ENCODE measurements around the gene GPD2.

Gene GPD2

DNA sequence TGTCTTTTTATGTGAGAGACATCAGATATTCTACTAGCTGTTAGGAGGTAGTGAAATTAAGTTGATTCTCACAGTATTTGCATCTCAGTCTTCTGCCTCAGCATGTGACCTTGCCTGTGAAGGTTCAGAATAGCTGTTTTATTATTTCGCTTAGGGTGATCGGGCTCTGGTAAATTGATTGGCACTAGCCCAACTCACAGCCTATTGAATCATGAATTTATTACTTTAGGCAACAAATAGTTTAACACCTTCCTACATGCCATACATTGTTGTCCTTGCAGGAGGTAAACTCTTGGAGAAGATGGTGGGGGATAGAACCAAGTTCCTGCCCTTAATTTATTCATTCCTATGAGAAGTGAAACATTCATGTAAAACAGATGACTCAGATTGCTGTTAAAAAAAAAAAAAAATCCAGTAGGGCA lies 101.9 kb downstream of the GPD2 start:
- no peak for DNase-seq

DNA sequence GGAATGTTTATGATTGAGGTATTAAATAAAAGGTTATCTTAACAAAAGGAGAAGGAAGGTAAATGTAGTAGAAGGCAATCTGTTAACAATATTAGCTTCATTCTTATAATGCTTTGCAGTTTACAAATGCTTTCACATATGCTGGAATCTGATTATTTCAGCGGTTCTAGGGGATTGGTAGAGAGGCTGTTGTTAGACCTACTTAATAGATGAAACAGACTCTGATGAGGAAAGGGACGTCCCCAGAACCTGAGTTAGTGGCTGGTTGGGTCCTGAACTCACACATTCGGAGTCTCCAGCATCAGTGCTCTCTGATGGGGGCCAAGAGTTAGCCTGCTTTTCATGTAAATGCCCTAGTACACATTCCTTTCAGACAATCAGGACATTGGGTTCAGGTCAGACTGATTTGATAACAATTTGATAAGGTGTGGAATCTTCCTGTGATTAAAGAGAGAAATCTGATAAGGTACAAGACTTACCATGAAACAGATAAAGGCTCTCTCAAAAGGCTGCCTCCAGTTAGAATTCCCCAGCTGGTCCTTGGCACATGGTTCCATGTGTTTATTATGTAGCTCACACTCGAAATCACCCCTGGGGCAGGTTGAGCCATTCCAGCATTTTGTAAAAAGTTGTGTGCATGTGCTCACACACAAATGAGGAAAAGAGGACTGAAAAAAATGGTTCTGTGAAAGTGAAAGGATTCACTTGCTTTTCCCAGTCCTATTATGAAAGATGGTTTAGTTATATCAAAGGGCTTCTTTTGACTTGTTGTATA lies 103.1 kb downstream of the GPD2 start:
- no peak for DNase-seq

DNA sequence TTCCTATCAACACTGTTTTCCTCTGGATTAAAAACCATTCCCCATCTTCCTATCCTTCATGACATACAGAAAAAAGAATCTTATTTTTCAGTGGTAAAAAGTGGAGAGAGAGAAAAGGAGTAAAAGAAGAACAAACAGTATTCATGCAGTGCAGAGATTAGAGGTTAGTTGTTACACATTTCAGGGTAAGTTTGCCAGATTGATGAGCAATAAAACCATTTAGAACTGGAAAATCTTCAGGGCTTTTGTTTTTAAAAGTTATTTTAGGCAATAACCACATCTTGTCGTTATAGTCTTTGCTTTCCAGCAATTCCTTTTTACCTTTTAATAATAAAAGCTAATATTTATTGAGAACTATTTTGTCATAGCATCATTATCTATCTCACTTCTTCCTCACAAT lies 104.5 kb downstream of the GPD2 start:
- DNase-seq: no peak

DNA sequence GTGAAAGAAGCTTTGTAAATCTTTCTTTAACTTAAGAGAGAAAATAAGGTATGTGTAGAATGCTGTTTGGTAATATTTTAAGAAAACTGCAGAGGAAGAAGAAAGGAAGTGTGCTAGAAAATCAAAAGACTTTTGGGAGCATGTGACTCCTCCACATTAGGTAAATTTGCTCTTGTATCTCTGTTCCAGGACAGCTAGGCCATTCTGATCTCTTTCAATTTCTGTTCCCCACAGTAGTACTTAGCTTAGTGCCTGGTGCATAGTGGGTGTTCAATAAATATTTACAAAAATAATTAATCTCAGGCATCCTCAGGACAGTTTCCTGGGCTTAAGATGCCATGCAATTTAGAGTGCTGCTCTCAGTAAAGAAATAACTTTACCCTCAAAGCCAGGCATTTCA lies 105.0 kb downstream of the GPD2 start:
- DNase-seq: no peak

DNA sequence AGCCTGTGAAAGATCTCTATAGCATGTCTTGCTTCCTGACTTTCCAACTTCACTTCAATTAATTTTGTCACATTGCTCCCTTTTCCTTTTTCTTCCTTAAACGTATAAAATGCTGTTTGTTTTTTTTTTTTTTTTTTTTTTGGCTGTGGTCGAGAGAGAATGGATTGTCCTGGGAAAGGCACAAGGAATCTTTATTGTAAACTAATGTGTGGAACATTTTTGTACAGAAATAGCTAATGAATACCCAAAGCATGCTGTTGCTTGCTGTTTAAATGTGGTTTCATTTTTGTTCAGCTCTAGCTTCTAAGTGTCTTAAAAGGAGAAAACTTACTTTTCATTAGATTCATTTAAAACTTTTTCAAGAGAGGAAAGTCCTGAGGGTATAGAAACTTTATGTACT lies 105.5 kb downstream of the GPD2 start:
- no peak for DNase-seq

DNA sequence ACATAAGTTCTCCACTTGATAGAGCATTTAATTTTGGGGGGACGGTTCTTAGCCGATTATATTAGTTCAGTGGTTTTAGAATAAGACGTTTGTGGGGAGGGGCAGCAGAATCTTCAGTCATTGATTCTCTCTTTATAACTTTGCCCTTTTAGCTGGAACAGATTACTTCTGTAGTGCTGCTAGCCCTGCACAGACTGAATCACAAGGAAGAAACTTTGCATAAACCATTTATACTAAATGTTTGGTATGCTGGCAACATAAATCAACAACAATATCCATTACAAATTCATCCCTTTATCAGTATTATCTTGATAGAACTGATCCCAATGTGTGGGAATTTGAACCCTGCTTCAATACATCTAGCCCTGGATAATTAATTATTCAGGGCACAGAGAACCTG lies 112.2 kb downstream of the GPD2 start:
- DNase-seq: no peak

DNA sequence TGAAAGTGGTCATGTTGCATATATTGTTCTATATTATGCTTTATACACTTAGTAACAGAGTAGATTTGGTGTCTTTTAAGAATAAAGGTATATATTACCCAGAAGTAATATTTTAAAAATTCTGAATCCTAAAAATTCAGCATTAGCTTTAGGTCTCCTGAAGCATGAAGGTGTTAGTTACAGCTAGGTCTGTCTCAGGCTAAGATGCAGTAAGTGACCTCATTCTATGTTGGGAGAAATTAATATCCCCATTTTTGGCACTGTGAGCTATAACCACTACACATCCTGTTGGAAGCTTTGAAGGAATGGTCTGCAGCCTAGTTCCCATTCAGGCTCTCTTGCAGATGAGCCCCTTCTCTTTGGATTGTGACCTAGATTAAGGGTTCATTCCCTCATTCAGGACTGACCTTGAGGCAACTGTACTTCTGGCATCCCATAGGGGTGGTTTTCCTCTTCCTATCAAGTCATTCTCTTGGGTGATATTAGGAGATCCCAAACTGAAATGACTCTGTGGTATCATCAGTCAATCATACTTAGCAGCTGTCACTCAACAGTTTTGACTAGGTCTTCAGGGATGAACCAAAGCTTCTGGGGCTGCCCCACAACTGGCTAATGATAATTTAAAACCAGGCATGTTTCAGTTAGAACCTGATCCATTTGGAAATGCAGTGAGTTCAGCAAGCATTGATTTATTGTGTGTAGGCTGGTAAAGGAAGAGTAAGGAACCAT lies 117.7 kb downstream of the GPD2 start:
- DNase-seq: no peak

DNA sequence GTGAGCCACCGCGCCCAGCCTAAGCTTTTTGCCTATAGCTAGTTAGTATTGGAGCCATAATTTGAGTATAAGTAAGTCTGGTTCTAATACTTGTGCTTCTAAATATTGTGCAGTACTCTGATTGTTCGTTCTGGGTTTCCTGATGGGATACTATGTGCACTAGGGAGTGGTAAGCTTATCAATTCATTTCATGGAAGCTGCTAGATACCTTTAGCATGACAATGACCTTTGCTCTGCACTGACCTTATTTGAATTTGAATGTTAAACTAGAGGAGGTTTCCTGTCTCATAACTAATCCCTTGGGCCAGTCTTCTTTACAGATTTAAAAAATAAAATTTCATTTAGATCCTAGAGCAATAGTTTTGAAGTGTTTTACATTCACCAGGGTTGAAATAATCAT lies 125.1 kb downstream of the GPD2 start:
- DNase-seq: no peak

DNA sequence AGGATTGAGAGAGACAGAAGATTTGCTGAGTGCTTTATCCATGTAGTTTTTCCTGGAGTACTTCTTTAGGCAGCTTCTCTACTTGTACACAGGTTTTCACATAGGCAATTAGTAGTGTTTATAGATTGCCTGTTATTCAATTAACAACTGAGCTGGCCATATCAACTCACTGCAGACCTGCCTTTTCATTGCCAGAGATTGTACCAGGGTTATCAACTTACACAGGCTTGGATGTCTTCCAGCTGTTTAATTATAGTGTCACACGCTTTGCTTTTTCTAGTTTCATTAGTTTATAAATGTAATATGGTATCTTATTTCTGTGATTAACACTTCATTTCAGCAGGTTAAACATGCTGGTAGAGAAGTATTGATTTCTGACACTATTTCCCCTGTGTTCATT lies 125.9 kb downstream of the GPD2 start:
- no peak for DNase-seq

DNA sequence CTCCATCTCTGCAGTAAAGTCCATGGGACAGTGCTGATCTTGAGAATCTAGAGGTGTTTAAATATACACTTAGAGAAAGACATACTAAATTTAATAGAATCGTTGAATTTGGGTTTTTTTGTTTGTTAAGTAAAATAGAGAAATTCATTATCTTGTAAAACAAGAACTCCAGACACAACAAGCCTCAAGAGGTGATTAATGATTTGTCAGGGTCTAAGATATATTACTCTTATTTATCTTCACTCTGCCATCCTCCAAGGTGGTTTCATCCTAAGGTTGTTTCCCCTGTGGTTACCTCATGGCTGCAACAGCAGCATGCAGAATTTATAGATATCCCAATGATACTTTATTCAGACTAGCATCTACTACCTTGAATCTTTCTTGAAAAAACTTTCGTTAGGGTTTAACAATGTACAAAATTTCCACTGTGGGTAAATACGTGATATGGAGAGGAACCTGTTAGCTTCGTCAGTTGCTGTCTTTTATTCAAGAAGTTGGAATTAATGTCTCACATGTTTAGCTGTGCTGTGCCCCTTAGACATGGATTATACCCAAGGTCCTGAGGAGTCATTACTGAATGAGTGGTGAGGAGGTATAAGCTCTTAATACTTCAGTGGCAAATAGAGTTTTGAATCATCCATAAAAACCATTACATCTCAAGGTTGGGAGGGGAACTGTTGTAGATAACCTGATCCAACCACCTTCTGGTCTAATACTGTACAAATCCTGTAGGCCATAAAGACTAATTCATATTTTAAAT lies 128.0 kb downstream of the GPD2 start:
- no peak for DNase-seq

DNA sequence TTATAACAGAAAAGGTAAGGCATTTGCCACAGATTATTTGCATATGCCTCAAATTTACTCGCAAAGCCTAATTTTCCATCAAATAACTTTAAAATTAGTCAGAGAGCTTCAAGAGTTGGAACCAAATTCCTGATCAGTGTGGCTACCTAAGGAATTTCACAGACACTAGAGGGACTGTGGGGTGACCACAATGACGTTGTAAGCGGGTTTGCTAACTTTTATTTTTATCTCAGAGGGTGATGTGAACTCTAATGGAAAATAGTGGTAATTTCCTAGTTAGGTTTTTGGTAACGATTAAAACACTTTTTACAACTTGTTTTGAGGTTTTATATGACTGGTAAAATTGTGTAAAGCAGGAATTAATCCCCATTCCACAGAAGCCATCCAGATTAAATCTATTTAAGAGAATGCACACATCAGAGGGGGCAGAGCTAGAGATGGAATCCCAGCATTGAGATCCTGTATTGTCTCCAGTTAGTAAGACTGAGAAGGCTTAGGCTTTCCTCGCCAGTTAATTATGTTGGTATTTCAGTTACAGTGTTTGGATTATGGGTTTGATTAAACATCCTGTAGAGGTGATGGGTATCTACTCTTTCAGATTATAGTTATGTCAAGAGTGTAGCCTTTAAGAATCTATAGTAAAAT lies 129.0 kb downstream of the GPD2 start:
- DNase-seq: no peak

DNA sequence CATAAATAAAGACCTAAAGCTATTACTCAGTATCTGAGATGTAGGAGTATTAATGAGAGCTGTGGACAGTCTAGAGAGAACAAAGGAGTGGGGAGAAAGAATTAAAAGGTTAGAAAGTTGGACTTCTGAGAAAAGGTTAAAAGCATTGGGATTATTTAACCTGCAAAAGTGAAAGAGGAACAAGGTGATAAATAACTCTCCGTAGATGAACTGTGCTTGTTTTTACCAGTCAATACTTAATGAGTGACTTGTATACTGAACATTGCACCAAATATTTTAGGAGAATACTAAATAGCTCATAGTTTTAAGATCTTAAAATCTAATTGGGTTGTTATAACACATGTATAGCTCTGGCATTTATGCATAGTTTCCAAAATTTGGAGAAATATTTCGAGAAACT lies 137.5 kb downstream of the GPD2 start:
- DNase-seq: no peak

DNA sequence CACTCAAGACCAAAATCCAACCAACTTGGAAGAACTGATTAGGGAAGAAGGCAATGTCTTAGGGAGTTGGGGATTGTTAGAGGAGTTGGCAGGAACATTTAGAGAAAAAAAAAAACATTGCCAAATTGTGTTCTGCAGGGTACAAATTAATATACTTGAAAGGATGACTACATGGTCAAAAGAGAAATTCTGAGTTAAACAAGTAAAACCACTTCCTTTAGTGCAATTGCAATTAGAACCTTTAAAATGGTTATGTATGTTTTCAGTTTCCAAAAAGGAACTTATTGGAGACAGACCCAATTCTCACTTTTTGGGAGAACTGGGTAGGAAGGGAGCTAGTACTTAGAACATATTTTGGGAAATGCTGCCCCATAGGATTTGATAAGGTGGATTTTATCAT lies 137.9 kb downstream of the GPD2 start:
- no peak for DNase-seq

DNA sequence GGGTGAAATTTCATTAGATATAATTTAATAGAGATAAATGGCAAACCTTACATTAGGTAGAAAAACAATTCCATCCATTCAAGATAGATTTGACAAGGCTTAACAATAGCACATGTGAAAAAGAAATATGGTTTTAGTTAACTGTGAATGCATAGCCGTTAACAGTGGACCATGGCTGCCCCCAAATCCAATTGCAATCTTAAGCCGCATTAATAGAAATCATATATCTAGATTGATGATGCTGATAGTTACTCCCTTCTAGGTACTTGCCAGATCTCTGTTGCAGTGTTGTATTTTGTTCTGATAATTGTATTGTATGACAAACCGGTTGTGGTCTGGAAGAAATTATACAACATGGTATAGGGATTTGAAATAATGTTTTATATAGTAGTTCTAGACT lies 139.8 kb downstream of the GPD2 start:
- no peak for DNase-seq

DNA sequence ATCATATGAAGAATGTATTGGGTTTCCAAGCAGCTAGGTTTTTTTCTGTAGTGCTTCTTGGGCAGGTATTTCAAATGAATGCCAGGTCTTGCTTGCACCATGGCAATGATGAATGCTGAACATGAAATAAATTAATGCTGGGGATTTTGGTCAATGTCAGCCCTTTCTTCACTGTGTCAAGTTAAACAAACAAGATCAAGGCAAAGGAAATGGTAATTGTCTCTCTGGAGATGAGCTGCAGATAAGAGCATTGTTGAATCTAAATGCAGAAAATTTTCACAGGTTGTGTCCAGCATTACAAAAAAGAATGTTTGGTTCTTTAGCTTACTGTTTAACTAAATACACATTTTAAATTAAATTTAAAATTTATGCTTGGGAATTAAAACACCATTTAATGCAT lies 144.3 kb downstream of the GPD2 start:
- DNase-seq: no peak

DNA sequence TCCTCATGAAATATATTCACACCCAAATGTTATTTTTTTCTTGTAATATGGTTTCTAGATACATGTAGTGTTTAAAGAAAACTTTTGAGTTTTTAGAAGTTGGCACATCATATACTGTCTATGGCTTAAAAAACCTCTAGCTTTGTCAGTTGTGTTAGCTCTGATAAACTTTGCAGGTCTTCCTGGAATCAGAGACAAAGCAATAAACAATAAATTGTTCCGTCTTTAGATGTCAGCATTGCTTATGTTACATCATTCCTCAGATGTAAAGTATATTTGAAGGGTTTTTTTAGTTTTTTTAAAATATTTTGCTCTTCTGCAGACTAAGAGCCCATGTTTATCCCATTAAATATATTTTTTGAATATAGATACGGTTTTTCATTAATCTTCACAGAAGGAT lies 145.1 kb downstream of the GPD2 start:
- no peak for DNase-seq

DNA sequence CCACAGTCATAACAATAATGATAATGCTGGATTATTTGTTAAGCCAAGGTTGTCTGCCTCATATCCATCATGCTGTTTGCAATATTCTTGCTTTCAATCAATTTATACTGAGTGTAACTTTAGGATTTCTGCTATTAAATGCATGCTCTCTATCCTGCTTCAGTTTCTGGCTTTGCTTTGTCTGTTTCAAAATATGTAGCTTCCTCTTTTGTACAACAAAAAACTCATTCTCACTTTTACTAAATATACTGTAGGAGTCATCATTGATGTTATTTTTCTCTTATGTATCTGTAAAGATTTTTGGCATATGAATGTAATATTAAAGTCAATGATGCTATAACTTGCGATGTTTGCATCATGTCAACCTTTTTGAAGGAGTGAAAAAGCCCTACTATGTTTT lies 149.3 kb downstream of the GPD2 start:
- DNase-seq: no peak

DNA sequence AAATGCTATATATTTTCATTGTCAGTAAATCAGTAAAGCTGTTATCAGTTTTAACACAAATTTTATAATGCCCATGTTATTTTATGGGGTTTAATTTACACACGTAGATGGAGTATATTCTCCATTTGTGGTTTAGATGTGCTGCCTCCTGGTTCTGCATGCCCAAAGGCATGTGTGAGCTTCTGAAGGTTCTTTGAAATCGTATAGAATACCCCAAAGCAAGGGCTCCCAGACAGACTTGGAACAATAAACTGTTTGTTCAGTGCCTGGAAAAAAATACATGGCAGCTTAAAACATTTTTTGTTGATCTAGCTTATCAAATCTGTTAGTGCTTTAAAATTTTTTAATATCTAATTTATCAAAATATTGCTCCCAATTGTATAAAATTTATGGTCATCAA lies 150.4 kb downstream of the GPD2 start:
- DNase-seq: no peak

DNA sequence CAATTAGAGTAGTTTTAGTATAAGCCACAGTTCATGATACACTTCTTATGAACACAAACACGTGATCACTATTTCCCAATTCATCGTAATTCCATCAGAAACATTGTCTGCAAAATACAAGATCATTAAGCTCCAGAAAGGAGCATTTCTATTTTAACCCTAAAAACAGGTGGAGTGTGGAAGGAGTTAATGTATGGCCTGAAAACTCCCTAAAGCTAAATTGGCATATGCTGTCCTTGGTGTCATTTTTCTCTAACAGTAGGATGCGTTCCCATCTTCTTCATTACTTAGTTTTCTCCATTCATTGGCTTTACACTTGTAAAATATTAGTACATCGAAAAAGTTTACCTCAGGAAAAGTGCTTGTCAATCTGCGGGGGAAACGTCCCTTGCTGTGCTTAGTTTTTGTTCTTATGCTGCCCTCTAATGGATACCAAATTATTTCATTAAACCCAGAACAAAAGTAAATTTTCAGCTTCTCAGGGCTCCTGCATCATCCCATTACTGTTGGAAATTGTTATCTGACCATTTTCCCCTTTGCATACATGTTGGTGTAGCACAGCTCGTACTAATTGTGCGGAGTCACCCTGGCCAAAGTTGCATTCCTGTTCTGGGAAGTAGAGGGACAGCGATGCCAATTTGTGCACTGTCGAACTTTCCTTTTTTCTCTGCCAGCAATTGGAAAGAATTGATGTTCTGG lies 153.4 kb downstream of the GPD2 start:
- no peak for DNase-seq

DNA sequence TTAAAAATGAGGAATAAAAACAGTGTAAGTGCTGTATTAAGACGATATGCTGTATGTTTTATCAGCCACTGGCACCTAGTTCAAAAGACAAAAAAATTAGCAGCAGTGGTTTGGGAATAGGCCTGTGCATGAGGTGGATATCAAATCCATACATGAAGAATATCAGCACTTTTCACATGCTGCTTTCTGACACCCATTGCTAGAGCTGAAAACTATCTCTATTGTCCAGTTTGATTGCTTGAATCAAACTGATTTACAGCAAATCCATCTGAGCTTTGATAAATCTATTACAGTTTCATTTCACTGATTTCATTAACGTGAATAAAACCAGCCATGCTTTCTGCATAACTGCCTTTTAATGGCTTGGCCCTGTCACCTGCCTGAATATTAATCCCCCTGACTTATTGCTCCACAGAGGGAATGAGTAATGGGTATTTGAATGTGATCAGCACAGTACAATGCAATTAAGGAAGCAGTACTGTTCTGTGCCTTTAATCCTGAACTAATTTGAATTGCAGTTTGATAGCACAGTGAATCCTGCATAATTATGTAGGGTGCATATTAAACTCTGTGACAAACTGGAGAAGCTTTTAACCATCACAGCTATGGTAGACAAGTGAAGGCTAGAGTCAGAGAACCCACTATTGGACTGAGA lies 154.0 kb downstream of the GPD2 start:
- DNase-seq: no peak

DNA sequence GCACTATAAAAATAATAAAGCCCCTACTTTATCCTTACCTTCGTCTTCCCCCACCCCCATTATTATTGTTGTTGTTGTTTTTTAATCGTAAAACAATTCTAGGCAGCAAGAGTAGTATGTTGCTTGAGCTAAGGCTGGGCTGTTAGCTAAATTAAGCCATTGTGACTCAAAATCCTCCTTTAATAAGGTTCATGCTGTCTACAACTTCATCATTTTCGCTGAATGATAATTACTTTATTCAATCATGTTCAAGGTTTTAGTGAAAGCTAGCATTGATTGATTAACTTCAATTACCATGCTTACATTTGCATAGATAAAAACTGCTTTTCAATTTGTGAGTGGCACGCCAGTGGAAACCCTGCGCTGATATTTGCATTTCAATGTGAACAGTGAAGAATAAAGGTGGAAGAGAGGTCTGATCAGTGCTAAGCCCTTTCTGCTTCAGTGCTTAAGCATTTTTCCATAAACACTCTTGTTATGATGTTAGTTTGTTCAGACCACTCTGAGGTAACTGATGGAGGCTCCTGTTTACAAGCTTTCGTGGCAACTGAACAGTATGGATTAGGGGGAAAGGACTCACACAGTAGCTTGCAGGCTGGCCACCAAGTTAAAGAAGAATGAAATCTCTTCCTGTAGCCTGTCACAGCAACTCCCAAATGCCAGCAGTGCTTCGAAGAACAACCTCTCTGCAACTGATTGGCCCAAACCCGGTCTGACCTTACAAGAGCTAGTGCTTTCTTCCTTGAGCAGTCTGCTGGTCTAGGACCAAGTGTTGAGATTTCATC lies 156.8 kb downstream of the GPD2 start:
- no peak for DNase-seq

DNA sequence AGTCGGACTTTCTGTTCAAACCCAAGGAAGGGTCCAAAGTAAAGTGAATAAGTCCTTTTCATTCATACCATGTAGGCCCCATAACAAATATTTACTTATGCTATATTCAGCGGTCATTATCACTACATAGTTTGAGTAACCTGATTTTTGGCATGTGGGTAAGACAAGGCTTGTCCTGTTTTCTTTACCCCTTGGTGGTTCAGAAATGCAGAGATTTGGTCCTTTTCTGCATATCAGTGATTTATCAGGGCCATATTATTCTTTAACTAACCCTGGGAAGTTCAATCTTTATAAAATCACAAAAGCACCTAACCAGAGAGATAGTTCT lies 157.4 kb downstream of the GPD2 start:
- no peak for DNase-seq

Measured in NCI-H524 treated with DMSO at 0.1 percent for 48 hours (cell line).